SH-SY5Y (cell line): ENCODE measurements around the gene GTF2B.

Experiments used
- GATA2 ChIP-seq: IDR thresholded peaks from 2 replicates; pipeline ENCODE4 v1.6.1; 2011; ENCODE audit warnings: mild to moderate bottlenecking, low read depth, low read length
- GATA3 ChIP-seq: IDR thresholded peaks from 2 replicates; pipeline ENCODE4 v1.6.1; 2011; ENCODE audit warnings: low read depth, mild to moderate bottlenecking, low read length, moderate library complexity

GRCh38 chr1:88920845-88921244 lies 29.5 kb upstream of the GTF2B start:
- no peak for TF ChIP-seq GATA3
- no peak for TF ChIP-seq GATA2
